Keratinocyte (primary cell): Measurements from ENCODE around the gene BANP. TPM values are rescaled to one million over a fixed set of nuclear protein-coding genes. Genes with fewer than 3 reads are reported as not detected.

Experiments used
- DNase-seq: peaks from one replicate; pipeline ENCODE4 v3.0.0-alpha.2; 2011; ENCODE audit warnings: low read depth, missing footprints, low spot score
- FAIRE-seq: peaks from 2 replicates; lab custom pipeline; 2011; peaks lifted over from hg19 to GRCh38; lab: Jason Lieb, UNC
- H2AFZ ChIP-seq: 2 replicates; pipeline ENCODE4 v1.6.0; 2012; ENCODE audit warnings: low read length, control low read depth, inconsistent platforms; ENCODE audit not compliant: control insufficient read depth
- H3K27ac ChIP-seq: 2 replicates; pipeline ENCODE4 v1.5.1; 2011; ENCODE audit warnings: low read length; ENCODE audit not compliant: control insufficient read depth, insufficient read depth
- H3K27me3 ChIP-seq: 3 replicates; pipeline ENCODE4 v1.6.0; 2011; ENCODE audit warnings: low read length; ENCODE audit not compliant: control insufficient read depth, insufficient read depth; ENCODE audit errors: extremely low read depth
- H3K36me3 ChIP-seq, 2 experiments: 2 replicates in 1 of 2; 3 replicates in 1 of 2; pipeline ENCODE4 v1.5.1; 2011; ENCODE audit warnings: low read length in 2 of 2, mild to moderate bottlenecking in 1 of 2; ENCODE audit not compliant: control insufficient read depth in 2 of 2, insufficient read depth in 2 of 2; ENCODE audit errors: extremely low read depth in 1 of 2
- H3K4me1 ChIP-seq: 3 replicates; pipeline ENCODE4 v1.5.1; 2011; ENCODE audit warnings: low read length; ENCODE audit not compliant: control insufficient read depth, insufficient read depth; ENCODE audit errors: extremely low read depth
- H3K4me2 ChIP-seq: 3 replicates; pipeline ENCODE4 v1.6.0; 2011; ENCODE audit warnings: low read depth, low read length; ENCODE audit not compliant: control insufficient read depth, insufficient read depth; ENCODE audit errors: extremely low read depth
- H3K4me3 ChIP-seq, 3 experiments: fragments of 200-600 bp in 1 of 3; sonication (generic) in 1 of 3; 2 replicates in 2 of 3; 3 replicates in 1 of 3; pipeline ENCODE4 v1.5.1; 2011 to 2016; ENCODE audit warnings: low read length in 3 of 3, mild to moderate bottlenecking in 3 of 3, control low read depth in 2 of 3, inconsistent platforms in 1 of 3, low read depth in 1 of 3, mixed read lengths in 1 of 3, mixed run types in 1 of 3, moderate library complexity in 1 of 3; ENCODE audit not compliant: control insufficient read depth in 2 of 3, insufficient read depth in 2 of 3; ENCODE audit errors: extremely low read depth in 1 of 3
- H3K79me2 ChIP-seq: 2 replicates; pipeline ENCODE4 v1.6.0; 2012; ENCODE audit warnings: low read length; ENCODE audit not compliant: control insufficient read depth, insufficient read depth
- H3K9ac ChIP-seq: 3 replicates; pipeline ENCODE4 v1.6.0; 2011; ENCODE audit warnings: low read length; ENCODE audit not compliant: control insufficient read depth, insufficient read depth; ENCODE audit errors: extremely low read depth
- H3K9me1 ChIP-seq: 3 replicates; pipeline ENCODE4 v1.6.0; 2011; ENCODE audit warnings: low read length; ENCODE audit not compliant: control insufficient read depth, insufficient read depth; ENCODE audit errors: extremely low read depth
- H3K9me3 ChIP-seq: 2 replicates; pipeline ENCODE4 v1.5.1; 2012; ENCODE audit warnings: low read depth, low read length; ENCODE audit not compliant: control insufficient read depth
- H4K20me1 ChIP-seq: 3 replicates; pipeline ENCODE4 v1.6.0; 2011; ENCODE audit warnings: low read length; ENCODE audit not compliant: control insufficient read depth, insufficient read depth; ENCODE audit errors: extremely low read depth
- CTCF ChIP-seq, 3 experiments: IDR thresholded peaks in 1 of 3; conservative IDR thresholded peaks in 1 of 3; optimal IDR thresholded peaks in 1 of 3; 2 replicates in 2 of 3; 3 replicates in 1 of 3; pipeline versions ENCODE3 to v1.5.1; 2011; ENCODE audit warnings: low read length in 3 of 3, mild to moderate bottlenecking in 3 of 3, moderate library complexity in 2 of 3, control low read depth in 1 of 3, inconsistent platforms in 1 of 3; ENCODE audit not compliant: insufficient read depth in 2 of 3; ENCODE audit errors: extremely low read depth in 1 of 3
- EZH2 ChIP-seq: IDR thresholded peaks from one replicate; pipeline ENCODE4 v1.6.1; 2012; ENCODE audit warnings: inconsistent platforms, mild to moderate bottlenecking, low read length, moderate library complexity
- dilution Hi-C: fragments of 300-500 bp; cut with MboI; formaldehyde crosslinking; loops from one replicate; pipeline ENCODE4 v1.7.0; 2020; ENCODE audit warnings: low sequenced_read_pairs; ENCODE audit not compliant: extremely low pct_ligation_motif_present
- polyA plus RNA-seq, 5 experiments: library from polyadenylated mRNA; depleted of rRNA in 3 of 5; stranded (reverse) in 3 of 5; stranded (forward) in 1 of 5; unstranded in 1 of 5; fragments of >200 nt; gene quantifications; 1 replicate in 1 of 5; 2 replicates in 3 of 5; 3 replicates in 1 of 5; pipeline versions ENCODE4 v1.2.1 to v1.2.3, GENCODE V29; 2011 to 2012; ENCODE audit warnings: missing spikeins in 2 of 5, low read depth in 1 of 5, low replicate concordance in 1 of 5

Gene BANP
- polyA plus RNA-seq, 1 donor (not counting 4 experiments of a cell fraction or from before 2014, with no cell fraction given): 10.8 TPM

DNA sequence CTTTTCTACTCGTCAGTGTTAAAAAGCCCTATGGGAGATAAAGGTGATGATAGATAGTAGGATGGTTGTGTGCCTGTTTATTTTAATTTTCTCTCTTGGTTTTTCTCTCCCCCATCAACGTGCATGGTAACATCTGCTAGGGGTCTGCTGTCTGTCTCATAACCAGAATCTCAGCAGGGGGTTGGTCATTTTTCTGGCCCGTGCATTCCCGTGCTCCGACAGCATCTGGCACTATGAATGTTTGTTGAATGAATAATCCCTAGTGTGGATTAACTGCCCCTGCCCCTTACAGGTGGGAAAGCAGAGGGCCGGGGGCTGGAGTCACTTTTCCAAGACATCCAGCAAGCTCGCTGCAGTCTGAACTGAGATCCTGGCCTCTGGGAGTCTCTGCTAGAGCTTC, 21.2 kb upstream of the BANP start:
- Histone ChIP-seq H3K27me3 (peaks cover 20% of the 10 kb centered on the region), H3K4me2 (no peak overlapping the region), H4K20me1 (no peaks in the 10 kb centered on the region), H3K36me3 (no peaks in the 10 kb centered on the region), H3K4me3 (no peak overlapping the region), H3K79me2 (no peaks in the 10 kb centered on the region), H3K4me1 (peaks cover 6% of the 10 kb centered on the region), H3K27ac (no peak overlapping the region), H3K9me3 (no peaks in the 10 kb centered on the region), H3K9me1 (no peaks in the 10 kb centered on the region), H2AFZ (no peak overlapping the region), H3K9ac (no peak overlapping the region)
- FAIRE-seq (no peak), DNase-seq (no peak)
- dilution Hi-C loops: no loop called here
- TF ChIP-seq CTCF (optimal IDR thresholded peaks at IDR 0.05 in 1 of 3, IDR thresholded peaks at IDR 0.05 in 1 of 3, conservative IDR thresholded peaks at IDR 0.05 in 1 of 3; ENCODE audit: extremely low read depth in 1 of 3, insufficient read depth in 2 of 3, low read length in 3 of 3): no peak
- no peak for TF ChIP-seq EZH2

DNA sequence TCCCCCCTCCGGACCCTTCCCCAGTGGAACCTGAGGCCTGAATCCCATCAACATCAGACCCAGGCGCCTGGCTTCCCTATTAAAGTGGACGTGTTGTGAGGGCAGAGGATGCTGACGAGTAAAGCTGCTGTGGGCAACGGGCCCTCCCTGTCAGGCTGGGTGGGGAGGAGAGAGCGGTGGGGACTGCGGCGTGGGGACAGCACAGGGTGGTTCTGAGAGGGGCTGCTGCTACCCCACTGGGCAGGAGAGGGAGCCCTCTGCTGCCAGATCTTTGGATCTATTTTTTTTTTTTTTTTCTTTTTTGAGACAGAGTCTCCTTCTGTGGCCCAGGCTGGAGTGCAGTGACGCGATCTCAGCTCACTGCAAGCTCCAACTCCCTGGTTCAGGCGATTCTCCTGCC, 20.8 kb upstream of the BANP start:
- no peaks in the 10 kb centered on the region for H3K9me1 ChIP-seq
- no peak for FAIRE-seq
- H3K4me2 ChIP-seq: no peak overlapping the region
- H3K27me3 ChIP-seq: peaks cover 16% of the 10 kb centered on the region
- H3K36me3 ChIP-seq: no peaks in the 10 kb centered on the region
- no peak overlapping the region for H3K27ac ChIP-seq
- no peak for TF ChIP-seq EZH2
- peak in 2 of 3 experiments; percentile 31 to 33 for TF ChIP-seq CTCF (optimal IDR thresholded peaks at IDR 0.05 in 1 of 3, IDR thresholded peaks at IDR 0.05 in 1 of 3, conservative IDR thresholded peaks at IDR 0.05 in 1 of 3; ENCODE audit: extremely low read depth in 1 of 3, insufficient read depth in 2 of 3, low read length in 3 of 3)
- no peak overlapping the region for H3K4me3 ChIP-seq
- H3K79me2 ChIP-seq: no peaks in the 10 kb centered on the region
- no peak for DNase-seq
- H4K20me1 ChIP-seq: no peaks in the 10 kb centered on the region
- H2AFZ ChIP-seq: no peak overlapping the region
- peaks cover 1% of the 10 kb centered on the region for H3K4me1 ChIP-seq
- H3K9me3 ChIP-seq: no peaks in the 10 kb centered on the region
- dilution Hi-C loops: no loop called here
- H3K9ac ChIP-seq: no peak overlapping the region
